GM23248 (cell line): Measurements from ENCODE around the gene PODXL. TPM values are rescaled to one million over a fixed set of nuclear protein-coding genes. Genes with fewer than 3 reads are reported as not detected.

Experiments
- DNase-seq: peaks from one replicate; pipeline ENCODE4 v3.0.0-alpha.2; 2015
- H2AFZ ChIP-seq: fragments of 200-600 bp; sonication (generic); 2 replicates; pipeline ENCODE4 v1.6.1; 2016; ENCODE audit warnings: antibody characterized with exemption
- H3F3A ChIP-seq: fragments of 200-600 bp; sonication (generic); 2 replicates; pipeline ENCODE4 v1.6.1; 2016; ENCODE audit warnings: mild to moderate bottlenecking, antibody characterized with exemption, mixed run types; ENCODE audit not compliant: insufficient read depth
- H3K27ac ChIP-seq: fragments of 200-600 bp; sonication (generic); 2 replicates; pipeline ENCODE4 v1.5.1; 2016; ENCODE audit warnings: mild to moderate bottlenecking
- H3K27me3 ChIP-seq: fragments of 200-600 bp; sonication (generic); replicated peaks from 2 replicates; pipeline ENCODE4 v1.6.1; 2016; ENCODE audit warnings: mild to moderate bottlenecking; ENCODE audit not compliant: insufficient read depth
- H3K36me3 ChIP-seq: fragments of 200-600 bp; sonication (generic); 2 replicates; pipeline ENCODE4 v1.6.1; 2016; ENCODE audit warnings: low read depth, mild to moderate bottlenecking
- H3K4me1 ChIP-seq: fragments of 200-600 bp; sonication (generic); 2 replicates; pipeline ENCODE4 v1.6.1; 2016; ENCODE audit warnings: mild to moderate bottlenecking; ENCODE audit not compliant: insufficient read depth
- H3K4me2 ChIP-seq: fragments of 200-600 bp; sonication (generic); one replicate; pipeline ENCODE4 v1.6.1; 2016; ENCODE audit warnings: mild to moderate bottlenecking; ENCODE audit not compliant: unreplicated experiment
- H3K4me3 ChIP-seq: fragments of 200-600 bp; sonication (generic); 2 replicates; pipeline ENCODE4 v1.5.1; 2016; ENCODE audit warnings: mild to moderate bottlenecking
- H3K79me2 ChIP-seq: fragments of 200-600 bp; sonication (generic); 2 replicates; pipeline ENCODE4 v1.6.1; 2016; ENCODE audit warnings: mild to moderate bottlenecking; ENCODE audit not compliant: insufficient read depth
- H3K9ac ChIP-seq: fragments of 200-600 bp; sonication (generic); 2 replicates; pipeline ENCODE4 v1.6.1; 2016; ENCODE audit warnings: mild to moderate bottlenecking
- H3K9me2 ChIP-seq: fragments of 200-600 bp; sonication (generic); 2 replicates; pipeline ENCODE4 v1.6.1; 2016; ENCODE audit warnings: mixed run types, mild to moderate bottlenecking, moderate library complexity; ENCODE audit not compliant: insufficient read depth
- H3K9me3 ChIP-seq: fragments of 200-600 bp; sonication (generic); one replicate; pipeline ENCODE4 v1.6.1; 2017; ENCODE audit warnings: low read depth
- H4K20me1 ChIP-seq: fragments of 200-600 bp; sonication (generic); 2 replicates; pipeline ENCODE4 v1.6.0; 2016; ENCODE audit not compliant: insufficient read depth
- EZH2 ChIP-seq: fragments of 200-600 bp; sonication (generic); IDR thresholded peaks from 2 replicates; pipeline ENCODE4 v1.6.1; 2018; ENCODE audit warnings: antibody characterized with exemption, mild to moderate bottlenecking; ENCODE audit not compliant: insufficient read depth, poor library complexity, severe bottlenecking
- EZH2phosphoT487 ChIP-seq: fragments of 200-600 bp; sonication (generic); IDR thresholded peaks from 2 replicates; pipeline ENCODE4 v1.6.1; 2018; ENCODE audit warnings: antibody characterized with exemption, moderate library complexity, mild to moderate bottlenecking, low read depth; ENCODE audit not compliant: insufficient read depth
- WGBS, 2 experiments: methylation state at CpG; one replicate each; pipeline ENCODE4 v1.1.6; 2015 to 2017; ENCODE audit warnings: low lambda C conversion rate in 2 of 2, low coverage in 1 of 2; ENCODE audit errors: missing lambda C conversion rate in 2 of 2; 5-methylcytosine and 5-hydroxymethylcytosine counted together
- in situ Hi-C: fragments of 300-500 bp; cut with MboI; formaldehyde crosslinking; loops from 2 replicates; pipeline ENCODE4 v1.15.0; 2020
- polyA plus RNA-seq: library from polyadenylated mRNA; unstranded; fragments of >200 nt; fragmentation: Nextera tagmentation; extraction: Ambion mirVana; gene quantifications from 2 replicates; pipeline ENCODE4 v1.2.1, GENCODE V29; 2016
- total RNA-seq: library from RNA; depleted of rRNA; stranded (reverse); fragments of >200 nt; shearing (Covaris generic); gene quantifications from 2 replicates; pipeline ENCODE4 v1.2.3, GENCODE V29; 2014

The PODXL gene
- total and polyA plus RNA-seq, 2 experiments from 2014 or later, result 33.6 to 50.1 TPM

GRCh38 chr7:131574741-131575140 is 18.3 kb upstream of the PODXL start:
- no peak overlapping the region for H3K4me2 ChIP-seq
- peak; percentile 87 for DNase-seq
- H3K4me3 ChIP-seq, result no peak overlapping the region
- H2AFZ ChIP-seq, result no peak overlapping the region
- no peaks in the 10 kb centered on the region for H3K9me3 ChIP-seq
- no peaks in the 10 kb centered on the region for H3K9me2 ChIP-seq
- no peaks in the 10 kb centered on the region for H3K27me3 ChIP-seq
- no peaks in the 10 kb centered on the region for H3K36me3 ChIP-seq
- H3K27ac ChIP-seq, result peak overlapping the region; percentile 40
- 23% methylated on average over 6 of the region's 6 CpGs for WGBS, 2 experiments
- no peak overlapping the region for H3K9ac ChIP-seq
- in situ Hi-C loops, result no loop called here
- TF ChIP-seq EZH2phosphoT487 (no peak), EZH2 (no peak)
- H3F3A ChIP-seq, result peaks cover 10% of the 10 kb centered on the region; the same call in 1 of the 2 replicates
- H4K20me1 ChIP-seq, result no peaks in the 10 kb centered on the region
- H3K4me1 ChIP-seq, result no peaks in the 10 kb centered on the region
- H3K79me2 ChIP-seq, result no peaks in the 10 kb centered on the region

GRCh38 chr7:131570401-131570800 is 14.0 kb upstream of the PODXL start:
- no peak for DNase-seq
- H2AFZ ChIP-seq, result no peak overlapping the region
- no peaks in the 10 kb centered on the region for H3K9me3 ChIP-seq
- H3K4me1 ChIP-seq, result no peaks in the 10 kb centered on the region
- H3K36me3 ChIP-seq, result no peaks in the 10 kb centered on the region
- peaks cover 10% of the 10 kb centered on the region; the same call in 1 of the 2 replicates for H3F3A ChIP-seq
- no peaks in the 10 kb centered on the region for H3K79me2 ChIP-seq
- 85 to 93% methylated on average over 5 of the region's 5 CpGs for WGBS, 2 experiments
- no peak overlapping the region for H3K9ac ChIP-seq
- H3K4me2 ChIP-seq, result no peak overlapping the region
- H3K27me3 ChIP-seq, result no peaks in the 10 kb centered on the region
- in situ Hi-C loops, result no loop called here
- H4K20me1 ChIP-seq, result no peaks in the 10 kb centered on the region
- H3K9me2 ChIP-seq, result no peaks in the 10 kb centered on the region
- no peak overlapping the region for H3K27ac ChIP-seq
- no peak for TF ChIP-seq EZH2phosphoT487
- H3K4me3 ChIP-seq, result no peak overlapping the region

- Histone ChIP-seq H4K20me1 (no peaks in the 10 kb centered on the region), H3F3A (no peaks in the 10 kb centered on the region), H3K27ac (no peak overlapping the region), H3K4me3 (no peak overlapping the region), H3K27me3 (no peaks in the 10 kb centered on the region), H3K9me3 (no peaks in the 10 kb centered on the region), H2AFZ (no peak overlapping the region), H3K9me2 (no peaks in the 10 kb centered on the region), H3K4me1 (no peaks in the 10 kb centered on the region), H3K36me3 (no peaks in the 10 kb centered on the region), H3K4me2 (no peak overlapping the region), H3K79me2 (no peaks in the 10 kb centered on the region), H3K9ac (no peak overlapping the region)
- WGBS, 2 experiments, result 75 to 76% methylated on average over 10 of the region's 10 CpGs
- no peak for DNase-seq
- TF ChIP-seq EZH2phosphoT487, result no peak
- no peak for TF ChIP-seq EZH2
- in situ Hi-C loops, result no loop called here
These were observed 12.5 kb upstream of the PODXL start for GRCh38 chr7:131568970-131569369.

- no peak overlapping the region for H3K27ac ChIP-seq
- WGBS, 2 experiments, result 96 to 98% methylated on average over 6 of the region's 6 CpGs
These were observed 12.1 kb upstream of the PODXL start for GRCh38 chr7:131568510-131568909.

DNA sequence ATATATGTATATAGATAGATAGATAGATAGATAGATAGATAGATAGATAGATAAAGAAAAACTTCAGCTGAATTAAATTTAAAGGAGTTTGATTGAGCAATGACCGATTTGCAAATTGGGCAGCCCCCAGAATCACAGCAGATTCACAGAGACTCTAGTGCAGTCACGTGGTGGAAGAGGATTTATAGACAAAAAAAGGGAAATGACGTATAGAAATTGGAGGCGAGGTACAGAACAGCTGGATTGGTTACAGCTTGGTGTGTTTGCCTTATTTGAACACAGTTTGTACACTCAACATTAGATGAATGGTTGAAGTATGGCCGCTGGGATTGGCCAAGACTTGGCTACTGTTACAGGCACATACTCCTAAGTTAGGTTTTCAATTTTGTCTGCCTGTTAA is 8.2 kb upstream of the PODXL start:
- DNase-seq, result no peak
- no peak for TF ChIP-seq EZH2
- TF ChIP-seq EZH2phosphoT487, result no peak
- H3K4me3 ChIP-seq, result no peak overlapping the region
- H2AFZ ChIP-seq, result no peak overlapping the region
- H3K4me1 ChIP-seq, result no peaks in the 10 kb centered on the region
- no peaks in the 10 kb centered on the region for H4K20me1 ChIP-seq
- H3K9me2 ChIP-seq, result no peaks in the 10 kb centered on the region
- no peak overlapping the region for H3K9ac ChIP-seq
- H3K9me3 ChIP-seq, result no peaks in the 10 kb centered on the region
- no peaks in the 10 kb centered on the region for H3K27me3 ChIP-seq
- no peaks in the 10 kb centered on the region for H3K36me3 ChIP-seq
- H3K27ac ChIP-seq, result no peak overlapping the region
- 75 to 76% methylated on average over 5 of the region's 5 CpGs for WGBS, 2 experiments
- no peaks in the 10 kb centered on the region for H3F3A ChIP-seq
- no peaks in the 10 kb centered on the region for H3K79me2 ChIP-seq
- in situ Hi-C loops, result no loop called here
- H3K4me2 ChIP-seq, result no peak overlapping the region

More at GRCh38 chr7:131568510-131568909, 12.1 kb upstream of the PODXL start:
- no peaks in the 10 kb centered on the region for H3K4me1 ChIP-seq
- no peaks in the 10 kb centered on the region for H3K9me3 ChIP-seq
- H3K79me2 ChIP-seq, result no peaks in the 10 kb centered on the region
- H3K9ac ChIP-seq, result no peak overlapping the region
- H3K9me2 ChIP-seq, result no peaks in the 10 kb centered on the region
- no peaks in the 10 kb centered on the region for H3K27me3 ChIP-seq
- DNase-seq, result no peak
- H3K4me3 ChIP-seq, result no peak overlapping the region
- in situ Hi-C loops, result no loop called here
- no peaks in the 10 kb centered on the region for H4K20me1 ChIP-seq
- H3F3A ChIP-seq, result no peaks in the 10 kb centered on the region
- H2AFZ ChIP-seq, result no peak overlapping the region
- no peaks in the 10 kb centered on the region for H3K36me3 ChIP-seq
- H3K4me2 ChIP-seq, result no peak overlapping the region
- TF ChIP-seq EZH2phosphoT487 (no peak), EZH2 (no peak)
